Right lobe of liver (tissue), 6 donors: Measurements from ENCODE around the gene IER2. TPM values are rescaled to one million over a fixed set of nuclear protein-coding genes. Genes with fewer than 3 reads are reported as not detected.
"Not testable (repeated sequence)": the region's sequence is repeated elsewhere in the genome, so short reads cannot be mapped to it uniquely, and the experiment has no call there.

Experiments used
- ATAC-seq, 4 donors: fragments of 200-7000 bp; cut with Tn5 transposase; one replicate each; pipeline ENCODE4 v1.9.1; 2020; ENCODE audit warnings: mild to moderate bottlenecking in 4 of 4, moderate library complexity in 4 of 4
- DNase-seq, 3 donors: peaks; one replicate each; pipeline ENCODE4 v3.0.0-alpha.2; 2020
- H3K27ac ChIP-seq, 3 donors: fragments of 200-600 bp; one replicate each; pipeline ENCODE4 v1.8.0; 2022
- H3K27me3 ChIP-seq, 2 donors: fragments of 200-600 bp; one replicate each; pipeline ENCODE4 v1.8.0; 2022
- H3K36me3 ChIP-seq, 4 donors: fragments of 200-600 bp; sonication (generic) in 1 of 4; one replicate each; pipeline versions ENCODE4 v1.5.1 to v1.8.0; 2017 to 2022; ENCODE audit warnings: control low read depth in 1 of 4
- H3K4me1 ChIP-seq, 4 donors: fragments of 200-600 bp; sonication (generic) in 1 of 4; one replicate each; pipeline versions ENCODE4 v1.5.1 to v1.8.0; 2017 to 2022; ENCODE audit warnings: control low read depth in 1 of 4
- H3K4me3 ChIP-seq, 3 donors: fragments of 200-600 bp; one replicate each; pipeline ENCODE4 v1.8.0; 2022
- H3K9me3 ChIP-seq, 4 donors: fragments of 200-600 bp; sonication (generic) in 1 of 4; one replicate each; pipeline versions ENCODE4 v1.5.1 to v1.8.0; 2017 to 2022; ENCODE audit warnings: control low read depth in 1 of 4
- CTCF ChIP-seq, 4 donors: fragments of 200-600 bp in 3 of 4; fragments of 450-650 bp in 1 of 4; IDR thresholded peaks; one replicate each; pipeline versions ENCODE4 v1.5.1 to v1.8.0; 2016 to 2022; ENCODE audit warnings: antibody characterized with exemption in 4 of 4, mild to moderate bottlenecking in 2 of 4
- POLR2A ChIP-seq: fragments of 450-650 bp; IDR thresholded peaks from one replicate; pipeline ENCODE4 v1.6.1; 2017; ENCODE audit warnings: antibody characterized with exemption, mild to moderate bottlenecking
- whole genome bisulfite sequencing: methylation state at CpG from one replicate; pipeline ENCODE4 v1.1.6; 2018; ENCODE audit warnings: low coverage, low lambda C conversion rate; ENCODE audit not compliant: insufficient coverage; ENCODE audit errors: missing lambda C conversion rate; 5-methylcytosine and 5-hydroxymethylcytosine counted together
- intact Hi-C, 2 donors: fragments of 100-400 bp; cut with DNase I; formaldehyde crosslinking; loops; one replicate each; pipeline versions ENCODE4 v1.11.2 to v1.14.1; 2022
- total RNA-seq, 6 experiments: library from RNA; depleted of rRNA in 2 of 6; stranded (reverse); fragments of >200 nt in 2 of 6; fragmentation: NEBNext Ultra II Directional in 3 of 6; extraction: Animal tissue kit (Norgen Biotek cat#: 25700) in 3 of 6; gene quantifications; one replicate each; pipeline versions ENCODE4 v1.1.0 to v1.2.4, GENCODE V29; 2016 to 2023
- donor health status: DM: no; HTN: yes; CAD: no.
- donor health status: DM: no; HTN: no; CAD: no.
- donor health status: DM: no; HTN: no; CAD: no.
- donor health status: DM: no; HTN: yes; CAD: no.
- donor health status: DM: no; HTN: yes; CAD: no.

IER2 gene
- total RNA-seq, 6 experiments from 2014 or later = 19.1 to 86.6 (median 23.8) TPM

- TF ChIP-seq POLR2A (no peak), CTCF (IDR thresholded peaks at IDR 0.05) (no peak)
- no peak overlapping the region for H3K27ac ChIP-seq
- no peaks in the 10 kb centered on the region for H3K36me3 ChIP-seq
- intact Hi-C loops = no loop called here
- H3K4me1 ChIP-seq = peaks cover 0 to 17% (median 6%) of the 10 kb centered on the region in 4 donors
- no peak for DNase-seq
- no peak for ATAC-seq
- H3K4me3 ChIP-seq = no peak overlapping the region
- no peaks in the 10 kb centered on the region for H3K27me3 ChIP-seq
- 98% methylated on average over 5 of the region's 7 CpGs for WGBS
- no peaks in the 10 kb centered on the region for H3K9me3 ChIP-seq
Measured at GRCh38 chr19:13171146-13171545, 20.9 kb downstream of the IER2 start.

DNA sequence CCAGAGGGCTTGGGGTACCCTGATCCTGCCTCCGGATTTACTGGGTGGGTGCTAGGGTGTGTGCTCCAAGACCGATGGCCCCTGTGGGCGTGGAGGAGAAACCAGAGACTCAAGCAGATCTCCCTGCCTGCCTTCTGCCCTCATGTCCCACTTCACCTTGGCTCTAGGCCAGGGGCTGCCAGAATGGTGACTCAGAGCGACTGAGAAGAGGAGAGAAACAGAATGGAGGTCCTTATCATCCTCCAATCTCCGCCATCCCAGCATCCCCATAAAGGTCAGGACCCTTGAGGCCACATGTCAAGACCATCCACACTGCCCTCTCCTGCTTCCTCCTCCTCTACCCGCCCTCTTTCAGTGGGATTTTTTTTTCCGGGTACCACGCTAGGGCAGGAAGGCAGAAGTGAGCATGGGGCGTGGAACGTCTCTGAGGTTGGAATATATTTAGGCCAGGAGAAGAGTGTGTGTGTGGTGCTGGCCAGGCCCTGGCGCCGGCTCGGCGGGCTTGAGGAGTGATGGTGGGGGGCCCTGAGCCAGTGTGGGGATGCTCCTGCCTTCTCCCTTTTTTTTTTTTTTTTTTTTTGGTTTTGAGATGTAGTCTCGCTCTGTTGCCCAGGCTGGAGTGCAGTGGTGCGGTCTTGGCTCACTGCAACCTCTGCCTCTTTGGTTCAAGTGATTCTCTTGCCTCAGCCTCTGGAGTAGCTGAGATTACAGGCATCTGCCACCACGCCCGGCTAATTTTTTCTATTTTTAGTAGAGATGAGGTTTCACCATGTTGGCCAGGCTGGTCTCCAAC lies 22.3 kb downstream of the IER2 start:
- ATAC-seq (peak in 2 of 4 donors; percentile 29 to 39), DNase-seq (peak; percentile 68 to 86 (median 70))
- intact Hi-C loops = no loop called here
- no peaks in the 10 kb centered on the region for H3K36me3 ChIP-seq
- H3K27ac ChIP-seq = peak overlapping the region in 1 of 3 donors; percentile 48
- WGBS = 60% methylated on average over 7 of the region's 18 CpGs
- no peaks in the 10 kb centered on the region for H3K9me3 ChIP-seq
- H3K27me3 ChIP-seq = no peaks in the 10 kb centered on the region
- H3K4me1 ChIP-seq = peaks cover 0 to 6% (median 2%) of the 10 kb centered on the region in 4 donors
- TF ChIP-seq CTCF (IDR thresholded peaks at IDR 0.05) (no peak), POLR2A (no peak)
- H3K4me3 ChIP-seq = no peak overlapping the region

DNA sequence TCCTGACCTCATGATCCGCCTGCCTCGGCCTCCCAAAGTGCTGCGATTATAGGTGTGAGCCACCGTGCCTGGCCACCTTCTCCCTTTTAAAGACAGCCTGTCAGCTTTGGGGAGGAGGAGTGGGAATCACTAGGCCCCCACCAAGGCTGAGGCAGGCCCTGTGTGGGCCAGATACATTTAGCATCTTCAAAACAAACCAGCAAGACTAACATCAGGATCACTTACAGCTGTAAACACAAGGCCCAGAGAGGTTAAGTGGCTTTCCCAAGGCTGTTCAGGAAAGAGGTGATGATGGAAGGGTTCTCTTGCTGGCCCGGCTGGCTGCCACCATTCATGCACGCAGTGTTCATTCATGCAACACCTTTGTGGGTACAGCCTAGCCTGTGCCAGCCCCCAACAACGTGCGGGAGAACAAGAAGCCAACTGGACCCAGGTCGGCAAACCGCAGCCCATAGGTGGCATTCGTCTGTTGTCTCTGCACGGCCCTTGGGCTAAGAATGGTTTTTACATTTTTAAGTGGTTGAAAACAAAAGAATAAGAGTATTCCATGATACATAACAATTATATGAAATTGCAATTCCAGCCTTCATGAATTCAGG lies 23.0 kb downstream of the IER2 start:
- H3K4me3 ChIP-seq = no peak overlapping the region
- intact Hi-C loops = no loop called here
- H3K4me1 ChIP-seq = peaks cover 0 to 6% (median under 1%) of the 10 kb centered on the region in 4 donors
- H3K27ac ChIP-seq = no peak overlapping the region
- no peaks in the 10 kb centered on the region for H3K27me3 ChIP-seq
- H3K9me3 ChIP-seq = no peaks in the 10 kb centered on the region
- ATAC-seq (no peak), DNase-seq (no peak)
- no peak for TF ChIP-seq CTCF (IDR thresholded peaks at IDR 0.05)
- TF ChIP-seq POLR2A = no peak
- 90% methylated on average over 4 of the region's 12 CpGs for WGBS
- H3K36me3 ChIP-seq = no peaks in the 10 kb centered on the region

- Histone ChIP-seq H3K27ac (no peak overlapping the region), H3K4me3 (no peak overlapping the region), H3K27me3 (no peaks in the 10 kb centered on the region), H3K36me3 (no peaks in the 10 kb centered on the region), H3K9me3 (no peaks in the 10 kb centered on the region), H3K4me1 (peaks cover 0 to 7% (median 0%) of the 10 kb centered on the region in 4 donors)
- DNase-seq (no peak), ATAC-seq (no peak)
- intact Hi-C loops = no loop called here
- 95% methylated on average over 7 of the region's 8 CpGs for WGBS
- TF ChIP-seq CTCF (IDR thresholded peaks at IDR 0.05) = no peak
- TF ChIP-seq POLR2A = no peak
Measured at GRCh38 chr19:13176345-13176744, 26.1 kb downstream of the IER2 start.

DNA sequence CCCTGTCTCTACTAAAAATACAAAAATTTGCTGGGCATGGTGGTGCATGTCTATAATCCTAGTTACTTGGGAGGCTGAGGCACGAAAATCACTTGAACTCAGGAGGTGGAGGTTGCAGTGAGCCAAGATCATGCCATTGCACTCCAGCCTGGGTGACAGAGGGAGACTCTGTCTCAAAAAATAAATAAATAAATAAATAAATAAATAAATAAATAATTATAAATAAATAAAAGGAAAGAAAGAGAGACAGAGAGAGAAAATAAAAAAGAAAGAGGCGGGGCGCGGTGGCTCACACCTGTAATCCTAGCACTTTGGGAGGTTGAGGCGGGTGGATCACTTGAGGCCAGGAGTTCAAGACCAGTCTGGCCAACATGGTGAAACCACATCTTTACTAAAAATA lies 27.4 kb downstream of the IER2 start:
- H3K9me3 ChIP-seq, H3K4me1 ChIP-seq, H3K27ac ChIP-seq, ATAC-seq, H3K36me3 ChIP-seq, intact Hi-C loops, DNase-seq, H3K4me3 ChIP-seq, H3K27me3 ChIP-seq: not testable (repeated sequence)
- WGBS = 92% methylated on average over 5 of the region's 5 CpGs

DNA sequence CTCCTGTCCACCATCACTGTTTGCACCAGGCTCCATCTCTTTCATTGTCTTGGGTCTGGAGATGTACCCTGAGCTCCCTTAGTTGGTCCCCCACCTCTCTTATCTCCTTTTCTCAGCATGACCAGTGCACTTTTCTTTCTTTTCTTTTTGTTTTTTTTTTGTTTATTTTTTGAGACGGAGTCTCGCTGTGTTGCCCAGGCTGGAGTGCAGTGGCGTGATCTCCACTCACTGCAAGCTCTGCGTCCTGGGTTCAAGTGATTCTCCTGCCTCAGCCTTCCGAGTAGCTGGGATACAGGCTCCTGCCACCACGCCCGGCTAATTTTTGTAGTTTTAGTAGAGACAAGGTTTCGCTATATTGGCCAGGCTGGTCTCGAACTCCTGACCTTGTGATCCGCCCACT lies 28.1 kb downstream of the IER2 start:
- 92% methylated on average over 6 of the region's 10 CpGs for WGBS
- H3K36me3 ChIP-seq = not testable (repeated sequence)

More for the DNA sequence above, 28.1 kb downstream of the IER2 start:
- ATAC-seq, H3K9me3 ChIP-seq, DNase-seq, H3K27me3 ChIP-seq, intact Hi-C loops, H3K27ac ChIP-seq, H3K4me1 ChIP-seq, H3K4me3 ChIP-seq: not testable (repeated sequence)
